A375 (cell line): ENCODE measurements around the gene RBM3. TPM values are rescaled to one million over a fixed set of nuclear protein-coding genes. Genes with fewer than 3 reads are reported as not detected.

Experiments used
- small RNA-seq: library from RNA; depleted of rRNA; stranded (forward); fragments of <200 nt; gene quantifications from one replicate; pipeline ENCODE3, GENCODE V24; 2014
- total RNA-seq: library from RNA; depleted of rRNA; stranded (reverse); fragments of >200 nt; shearing (Covaris generic); gene quantifications from 2 replicates; pipeline ENCODE4 v1.2.3, GENCODE V29; 2014; rRNA removed

Gene RBM3
- total RNA-seq, result 282 and 286 TPM in 2 replicates

GRCh38 chrX:48574270-48575266, at the start of gene RBM3:
Gene RBM3 (plus strand): TSS chrX:48574484. CDS start chrX:48575181, 697 bp downstream.

GRCh38 chrX:48539345-48540027, 34.8 kb upstream of the RBM3 start, which contains the start of gene TBC1D25:
Gene TBC1D25 (plus strand): TSS chrX:48539714. CDS start chrX:48539798, 84 bp downstream.

GRCh38 chrX:48597353-48598264, 23.3 kb downstream of the RBM3 start, which contains the start of gene WDR13:
Gene WDR13 (plus strand): TSS chrX:48597492. CDS start chrX:48597997, 505 bp downstream.

Small RNA genes lying within 50 kb of the gene (small RNA-seq; reads per million reads assigned to genes)
- not detected for gene MRPL32P1

Other genes starting within 250 kb of the RBM3 start
- gene SSX3, start 217.8 kb upstream of the RBM3 start, total RNA-seq, result not detected in 2 replicates
- 0.53 and 1.0 TPM in 2 replicates for gene SSX4, start 190.9 kb upstream of the RBM3 start, total RNA-seq
- gene SSX4B, start 162.5 kb upstream of the RBM3 start, total RNA-seq, result 0.53 and 1.0 TPM in 2 replicates
- not detected in 2 replicates for gene SLC38A5, start 104.2 kb upstream of the RBM3 start, total RNA-seq
- 115 and 124 TPM in 2 replicates for gene FTSJ1, start 98.3 kb upstream of the RBM3 start, total RNA-seq
- gene PORCN, start 65.5 kb upstream of the RBM3 start, total RNA-seq, result 19.4 and 26.6 TPM in 2 replicates
- 115 and 136 TPM in 2 replicates for gene EBP, start 52.7 kb upstream of the RBM3 start, total RNA-seq
- 8.8 and 13.6 TPM in 2 replicates for gene TBC1D25, start 34.8 kb upstream of the RBM3 start, total RNA-seq
- gene WDR13, start 23.0 kb downstream of the RBM3 start, total RNA-seq, result 135 and 153 TPM in 2 replicates
- 0.69 and 1.6 TPM in 2 replicates for gene WAS, start 109.3 kb downstream of the RBM3 start, total RNA-seq
- gene SUV39H1, start 122.2 kb downstream of the RBM3 start, total RNA-seq, result 24.2 and 24.8 TPM in 2 replicates
- gene GLOD5, start 187.3 kb downstream of the RBM3 start, total RNA-seq, result not detected in 2 replicates
- not detected in 2 replicates for gene GATA1, start 212.1 kb downstream of the RBM3 start, total RNA-seq
- gene HDAC6, start 227.6 kb downstream of the RBM3 start, total RNA-seq, result 52.6 and 53.5 TPM in 2 replicates